Neural cell (in vitro differentiated cells): ENCODE data around the gene TRAF2. TPM values are rescaled to one million over a fixed set of nuclear protein-coding genes. Genes with fewer than 3 reads are reported as not detected.

Source experiments
- H2AFZ ChIP-seq: fragments of 200-600, 300-800 bp; sonication (generic), shearing (Covaris generic); 2 replicates; pipeline ENCODE4 v1.6.0; 2014; ENCODE audit warnings: low read depth, mild to moderate bottlenecking, antibody characterized with exemption, low read length, moderate library complexity
- H3F3A ChIP-seq: fragments of 200-600 bp; shearing (Covaris generic); 2 replicates; pipeline ENCODE4 v1.6.1; 2016; ENCODE audit warnings: mild to moderate bottlenecking, moderate library complexity, mixed read lengths, antibody characterized with exemption, low read length; ENCODE audit not compliant: insufficient read depth, poor library complexity, severe bottlenecking
- H3K27ac ChIP-seq: fragments of 200-600, 300-800 bp; sonication (generic), shearing (Covaris generic); 2 replicates; pipeline ENCODE4 v1.5.1; 2014; ENCODE audit warnings: mild to moderate bottlenecking, low read length, moderate library complexity
- H3K27me3 ChIP-seq: fragments of 300-800, 200-600 bp; sonication (generic), shearing (Covaris generic); 2 replicates; pipeline ENCODE4 v1.6.0; 2014; ENCODE audit warnings: mild to moderate bottlenecking, low read depth, low read length, moderate library complexity; ENCODE audit not compliant: insufficient read depth
- H3K36me3 ChIP-seq: fragments of 300-800, 200-600 bp; sonication (generic), shearing (Covaris generic); 2 replicates; pipeline ENCODE4 v1.5.1; 2014; ENCODE audit warnings: mild to moderate bottlenecking, antibody characterized with exemption, low read length, moderate library complexity; ENCODE audit not compliant: insufficient read depth
- H3K4me2 ChIP-seq: fragments of 300-800, 200-600 bp; sonication (generic), shearing (Covaris generic); 2 replicates; pipeline ENCODE4 v1.6.0; 2014; ENCODE audit warnings: mild to moderate bottlenecking, low read length
- H3K4me3 ChIP-seq: fragments of 300-800, 200-600 bp; sonication (generic), shearing (Covaris generic); 2 replicates; pipeline ENCODE4 v1.5.1; 2014; ENCODE audit warnings: mild to moderate bottlenecking, low read length, moderate library complexity
- H3K79me2 ChIP-seq: fragments of 200-600 bp; shearing (Covaris generic); replicated peaks from 2 replicates; pipeline ENCODE4 v1.6.0; 2014; ENCODE audit warnings: mild to moderate bottlenecking, low read length, moderate library complexity; ENCODE audit not compliant: insufficient read depth
- H3K9ac ChIP-seq: fragments of 300-800, 200-600 bp; sonication (generic), shearing (Covaris generic); 2 replicates; pipeline ENCODE4 v1.6.1; 2016; ENCODE audit warnings: mild to moderate bottlenecking, low read length, mixed read lengths
- H3K9me2 ChIP-seq: fragments of 200-600 bp; shearing (Covaris generic); 2 replicates; pipeline ENCODE4 v1.6.1; 2016; ENCODE audit warnings: mild to moderate bottlenecking, low read length, mixed read lengths; ENCODE audit not compliant: insufficient read depth
- H3K9me3 ChIP-seq: fragments of 200-600, 300-800 bp; sonication (generic), shearing (Covaris generic); 2 replicates; pipeline ENCODE4 v1.6.1; 2016; ENCODE audit warnings: mild to moderate bottlenecking, mixed run types, low read length, moderate library complexity, mixed read lengths
- H4K20me1 ChIP-seq: fragments of 200-600 bp; shearing (Covaris generic); 2 replicates; pipeline ENCODE4 v1.6.1; 2016; ENCODE audit warnings: mild to moderate bottlenecking, mixed run types; ENCODE audit not compliant: insufficient read depth
- CTCF ChIP-seq: fragments of 450-650 bp; IDR thresholded peaks from 2 replicates; pipeline ENCODE4 v1.5.1; 2014; ENCODE audit warnings: antibody characterized with exemption, mild to moderate bottlenecking, moderate library complexity; ENCODE audit not compliant: poor library complexity, severe bottlenecking
- EP300 ChIP-seq: fragments of 450-650 bp; conservative IDR thresholded peaks from 2 replicates; pipeline ENCODE4 v1.6.1; 2014; ENCODE audit warnings: antibody characterized with exemption, mild to moderate bottlenecking, moderate library complexity; ENCODE audit not compliant: poor library complexity, severe bottlenecking
- EZH2 ChIP-seq: fragments of 200-600, 300-800 bp; shearing (Covaris generic), sonication (generic); IDR thresholded peaks from 2 replicates; pipeline ENCODE4 v1.6.1; 2014; ENCODE audit warnings: antibody characterized with exemption, low read length, borderline replicate concordance, mild to moderate bottlenecking; ENCODE audit not compliant: insufficient read depth, poor library complexity, severe bottlenecking
- MXI1 ChIP-seq: fragments of 450-650 bp; conservative IDR thresholded peaks from 2 replicates; pipeline ENCODE4 v1.6.1; 2014; ENCODE audit warnings: antibody characterized with exemption, mild to moderate bottlenecking; ENCODE audit not compliant: poor library complexity, severe bottlenecking
- POLR2AphosphoS5 ChIP-seq: IDR thresholded peaks from 2 replicates; pipeline ENCODE4 v1.6.1; 2012
- RAD21 ChIP-seq: fragments of 450-650 bp; conservative IDR thresholded peaks from 2 replicates; pipeline ENCODE4 v1.6.1; 2014; ENCODE audit warnings: antibody characterized with exemption, mild to moderate bottlenecking, moderate library complexity
- SMC3 ChIP-seq: fragments of 450-650 bp; conservative IDR thresholded peaks from 2 replicates; pipeline ENCODE4 v1.6.1; 2014; ENCODE audit warnings: antibody characterized with exemption, mild to moderate bottlenecking, moderate library complexity; ENCODE audit not compliant: poor library complexity
- TAF1 ChIP-seq: IDR thresholded peaks from 2 replicates; pipeline ENCODE4 v1.6.1; 2012; ENCODE audit warnings: low read depth
- polyA plus RNA-seq: library from polyadenylated mRNA; depleted of rRNA; stranded (reverse); fragments of >200 nt; gene quantifications from 2 replicates; pipeline ENCODE4 v1.2.3, GENCODE V29; 2014
- TF ChIP-seq, protein P1 (sequence below): IDR thresholded peaks from 2 replicates; pipeline ENCODE4 v1.6.1; 2012; ENCODE audit warnings: borderline replicate concordance

The TRAF2 gene
- polyA plus RNA-seq, 1 donor from 2014 or later: 14.6 TPM

GRCh38 chr9:136922540-136922939 lies 36.2 kb downstream of the TRAF2 start:
- H3K36me3 ChIP-seq: no peaks in the 10 kb centered on the region
- H3K4me3 ChIP-seq: no peak overlapping the region
- H3F3A ChIP-seq: no peaks in the 10 kb centered on the region
- H3K9me2 ChIP-seq: no peaks in the 10 kb centered on the region
- no peaks in the 10 kb centered on the region for H4K20me1 ChIP-seq
- H3K27me3 ChIP-seq: no peaks in the 10 kb centered on the region
- no peaks in the 10 kb centered on the region for H3K9me3 ChIP-seq
- no peak for TF ChIP-seq EZH2
- TF ChIP-seq CTCF: no peak
- no peak for TF ChIP-seq POLR2AphosphoS5
- TF ChIP-seq TAF1: no peak
- TF ChIP-seq RAD21: no peak
- TF ChIP-seq, protein P1, sequence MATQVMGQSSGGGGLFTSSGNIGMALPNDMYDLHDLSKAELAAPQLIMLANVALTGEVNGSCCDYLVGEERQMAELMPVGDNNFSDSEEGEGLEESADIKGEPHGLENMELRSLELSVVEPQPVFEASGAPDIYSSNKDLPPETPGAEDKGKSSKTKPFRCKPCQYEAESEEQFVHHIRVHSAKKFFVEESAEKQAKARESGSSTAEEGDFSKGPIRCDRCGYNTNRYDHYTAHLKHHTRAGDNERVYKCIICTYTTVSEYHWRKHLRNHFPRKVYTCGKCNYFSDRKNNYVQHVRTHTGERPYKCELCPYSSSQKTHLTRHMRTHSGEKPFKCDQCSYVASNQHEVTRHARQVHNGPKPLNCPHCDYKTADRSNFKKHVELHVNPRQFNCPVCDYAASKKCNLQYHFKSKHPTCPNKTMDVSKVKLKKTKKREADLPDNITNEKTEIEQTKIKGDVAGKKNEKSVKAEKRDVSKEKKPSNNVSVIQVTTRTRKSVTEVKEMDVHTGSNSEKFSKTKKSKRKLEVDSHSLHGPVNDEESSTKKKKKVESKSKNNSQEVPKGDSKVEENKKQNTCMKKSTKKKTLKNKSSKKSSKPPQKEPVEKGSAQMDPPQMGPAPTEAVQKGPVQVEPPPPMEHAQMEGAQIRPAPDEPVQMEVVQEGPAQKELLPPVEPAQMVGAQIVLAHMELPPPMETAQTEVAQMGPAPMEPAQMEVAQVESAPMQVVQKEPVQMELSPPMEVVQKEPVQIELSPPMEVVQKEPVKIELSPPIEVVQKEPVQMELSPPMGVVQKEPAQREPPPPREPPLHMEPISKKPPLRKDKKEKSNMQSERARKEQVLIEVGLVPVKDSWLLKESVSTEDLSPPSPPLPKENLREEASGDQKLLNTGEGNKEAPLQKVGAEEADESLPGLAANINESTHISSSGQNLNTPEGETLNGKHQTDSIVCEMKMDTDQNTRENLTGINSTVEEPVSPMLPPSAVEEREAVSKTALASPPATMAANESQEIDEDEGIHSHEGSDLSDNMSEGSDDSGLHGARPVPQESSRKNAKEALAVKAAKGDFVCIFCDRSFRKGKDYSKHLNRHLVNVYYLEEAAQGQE: no peak
- no peak for TF ChIP-seq MXI1
- TF ChIP-seq SMC3: no peak
- no peak for TF ChIP-seq EP300
- no peak overlapping the region for H3K27ac ChIP-seq
- no peak overlapping the region for H3K4me2 ChIP-seq
- no peaks in the 10 kb centered on the region for H3K79me2 ChIP-seq
- no peak overlapping the region for H2AFZ ChIP-seq
- H3K9ac ChIP-seq: no peak overlapping the region

DNA sequence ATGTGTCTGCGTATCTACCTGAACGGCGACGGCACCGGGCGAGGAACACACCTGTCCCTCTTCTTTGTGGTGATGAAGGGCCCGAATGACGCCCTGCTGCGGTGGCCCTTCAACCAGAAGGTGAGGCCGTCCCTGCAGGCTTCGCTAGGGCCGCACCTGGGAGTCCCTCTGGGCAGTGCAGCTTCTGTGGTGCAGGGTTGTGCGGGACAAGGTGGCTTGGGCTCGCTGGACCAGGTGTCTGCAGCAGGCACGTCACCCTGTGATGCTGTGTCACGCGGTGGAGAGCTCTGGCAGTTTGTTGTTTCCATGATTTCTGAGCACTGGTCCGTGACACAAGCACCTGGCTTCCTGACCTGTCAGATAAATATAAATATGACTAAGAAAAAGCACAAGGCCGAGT lies 37.6 kb downstream of the TRAF2 start:
- Histone ChIP-seq H2AFZ (no peak overlapping the region), H3K4me3 (no peak overlapping the region), H3F3A (no peaks in the 10 kb centered on the region), H3K79me2 (no peaks in the 10 kb centered on the region), H4K20me1 (no peaks in the 10 kb centered on the region), H3K9me2 (no peaks in the 10 kb centered on the region), H3K9me3 (no peaks in the 10 kb centered on the region), H3K27me3 (no peaks in the 10 kb centered on the region), H3K36me3 (no peaks in the 10 kb centered on the region), H3K4me2 (no peak overlapping the region), H3K9ac (no peak overlapping the region), H3K27ac (no peak overlapping the region)
- TF ChIP-seq CTCF (no peak), MXI1 (no peak), TAF1 (no peak), SMC3 (no peak), EP300 (no peak), POLR2AphosphoS5 (no peak), EZH2 (no peak), RAD21 (no peak)
- TF ChIP-seq, protein P1: no peak
